ENCODE measurements around the gene EIPR1.
"Not testable (repeated sequence)": the region's sequence is repeated elsewhere in the genome, so short reads cannot be mapped to it uniquely, and the experiment has no call there.

GRCh38 chr2:3369340-3370181, 8.1 kb downstream of the EIPR1 start:
- TF ChIP-seq CTCF (IDR thresholded peaks at IDR 0.05); POLR2A (IDR thresholded peaks at IDR 0.05; ENCODE audit: low read length); EP300 (IDR thresholded peaks at IDR 0.05); CHD2 (IDR thresholded peaks at IDR 0.05; ENCODE audit: low read length, partially characterized antibody); FOSL2 (IDR thresholded peaks at IDR 0.05); FOSL2 (CRISPR knock-in tag; IDR thresholded peaks at IDR 0.05); HDAC2 (IDR thresholded peaks at IDR 0.05); PHF8 (IDR thresholded peaks at IDR 0.05; ENCODE audit: borderline replicate concordance, low read depth); RAD21 (conservative IDR thresholded peaks at IDR 0.05 in 1 of 2, IDR thresholded peaks at IDR 0.05 in 1 of 2); GATA3 (IDR thresholded peaks at IDR 0.05; ENCODE audit: borderline replicate concordance); EHF (CRISPR knock-in tag; IDR thresholded peaks at IDR 0.05): not testable (repeated sequence)
